GM12892 (cell line): ENCODE data around the gene CMIP.

Experiments used
- POLR2A ChIP-seq: IDR thresholded peaks from 2 replicates; pipeline ENCODE4 v1.6.1; 2011; ENCODE audit warnings: low read depth, low read length, control low read depth
- TAF1 ChIP-seq: IDR thresholded peaks from 2 replicates; pipeline ENCODE4 v1.6.1; 2011; ENCODE audit warnings: low read depth, mild to moderate bottlenecking, control low read depth, low read length, borderline replicate concordance

DNA sequence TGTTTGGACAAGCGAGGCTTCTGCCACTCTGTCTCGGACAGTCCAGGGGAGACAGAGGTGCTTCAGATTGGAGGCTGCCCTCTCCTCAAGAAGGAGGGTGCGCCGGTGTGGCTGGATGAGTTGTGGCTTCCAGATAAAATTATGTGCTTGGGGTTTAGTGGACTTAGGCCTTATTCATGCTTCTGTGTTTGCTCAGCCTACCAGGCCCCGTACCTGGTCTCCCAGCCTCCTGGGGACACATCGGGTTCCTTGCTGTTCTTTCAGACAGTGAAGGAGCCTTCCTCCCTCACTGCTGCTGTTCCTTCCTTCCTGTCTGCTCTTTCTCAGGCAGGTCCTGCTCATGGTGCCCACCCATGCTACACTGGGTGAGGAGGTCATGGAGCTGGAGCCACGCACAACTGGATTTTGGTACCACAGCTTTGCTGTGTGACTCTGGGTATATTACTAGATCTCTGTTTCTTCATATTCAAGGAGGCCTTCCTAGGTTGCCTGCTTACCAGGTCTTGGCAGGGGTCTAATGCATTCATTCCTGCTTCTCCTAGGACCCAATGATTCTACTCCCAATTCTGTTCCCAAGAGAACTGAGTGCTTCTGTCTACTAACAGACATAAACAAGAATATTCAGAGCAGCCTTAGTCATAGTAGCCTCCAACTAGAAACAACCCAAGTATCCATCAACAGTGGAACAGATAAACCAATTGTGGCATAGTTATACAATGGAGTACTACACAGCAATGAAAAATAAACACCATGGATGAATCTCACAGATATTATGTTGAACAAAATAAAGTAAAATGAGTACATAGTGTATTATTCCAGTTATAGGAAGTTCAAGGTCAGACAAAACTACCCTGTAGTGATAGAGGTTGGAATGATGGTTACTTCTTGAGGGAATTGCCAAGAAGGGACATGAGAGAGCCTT lies 121.7 kb downstream of the CMIP start:
- TF ChIP-seq TAF1 = no peak
- no peak for TF ChIP-seq POLR2A
